Hepatocyte (in vitro differentiated cells): ENCODE data around the gene SIRPG.

ENCODE experiments used
- CTCF ChIP-seq: fragments of 200-600 bp; sonication (generic); IDR thresholded peaks from 2 replicates; pipeline ENCODE4 v1.5.1; 2016; ENCODE audit warnings: antibody characterized with exemption, mild to moderate bottlenecking; ENCODE audit not compliant: poor library complexity
- EZH2 ChIP-seq: fragments of 200-600 bp; sonication (generic); IDR thresholded peaks from 2 replicates; pipeline ENCODE4 v1.6.1; 2016; ENCODE audit warnings: antibody characterized with exemption, mild to moderate bottlenecking, borderline replicate concordance

GRCh38 chr20:1661542-1662299 is 4.1 kb upstream of the SIRPG start:
- TF ChIP-seq EZH2: no peak
- no peak for TF ChIP-seq CTCF
